Measurements from ENCODE around the gene SIX5. TPM values are rescaled to one million over a fixed set of nuclear protein-coding genes. Genes with fewer than 3 reads are reported as not detected.

Gene SIX5
- total and polyA plus RNA-seq, 12 donors = 15.5 to 29.3 (median 21.3) TPM

DNA sequence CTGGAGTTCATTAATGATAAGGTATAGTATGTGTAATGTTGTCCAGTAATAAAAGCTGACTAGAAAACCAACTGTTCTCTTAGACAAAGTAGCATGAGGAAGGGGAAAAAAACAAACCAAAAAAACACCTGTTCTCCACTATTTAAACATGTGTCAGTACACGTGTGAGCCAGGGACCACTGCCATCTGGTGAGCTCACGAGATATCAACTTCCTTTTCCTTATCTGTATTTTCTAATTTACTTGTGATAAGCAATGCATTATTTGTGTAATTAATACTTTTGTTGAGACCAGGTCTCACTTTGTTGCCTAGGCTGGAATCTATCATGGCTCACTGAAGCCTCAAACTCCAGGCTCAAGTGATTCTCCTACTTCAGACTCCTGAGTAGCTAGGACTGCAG lies 4.3 kb upstream of the SIX5 start:
- Histone ChIP-seq H3K36me3 (peaks cover 0 to 72% (median 29%) of the 10 kb centered on the region in 9 donors), H3K4me1 (peaks cover 4 to 29% (median 7%) of the 10 kb centered on the region in 9 donors), H3K9me3 (no peaks in the 10 kb centered on the region), H3K27me3 (peaks cover 0 to 70% (median 0%) of the 10 kb centered on the region in 7 donors), H3K27ac (peak overlapping the region in 2 of 10 donors; percentile 7 to 39), H3K4me3 (no peak overlapping the region)
- intact Hi-C loops (cut with DNase I) = no loop called here
- 7 to 16% methylated on average over 2 of the region's 2 CpGs for WGBS, 2 donors
- DNase-seq (no peak), ATAC-seq (no peak)
- TF ChIP-seq, protein P1, sequence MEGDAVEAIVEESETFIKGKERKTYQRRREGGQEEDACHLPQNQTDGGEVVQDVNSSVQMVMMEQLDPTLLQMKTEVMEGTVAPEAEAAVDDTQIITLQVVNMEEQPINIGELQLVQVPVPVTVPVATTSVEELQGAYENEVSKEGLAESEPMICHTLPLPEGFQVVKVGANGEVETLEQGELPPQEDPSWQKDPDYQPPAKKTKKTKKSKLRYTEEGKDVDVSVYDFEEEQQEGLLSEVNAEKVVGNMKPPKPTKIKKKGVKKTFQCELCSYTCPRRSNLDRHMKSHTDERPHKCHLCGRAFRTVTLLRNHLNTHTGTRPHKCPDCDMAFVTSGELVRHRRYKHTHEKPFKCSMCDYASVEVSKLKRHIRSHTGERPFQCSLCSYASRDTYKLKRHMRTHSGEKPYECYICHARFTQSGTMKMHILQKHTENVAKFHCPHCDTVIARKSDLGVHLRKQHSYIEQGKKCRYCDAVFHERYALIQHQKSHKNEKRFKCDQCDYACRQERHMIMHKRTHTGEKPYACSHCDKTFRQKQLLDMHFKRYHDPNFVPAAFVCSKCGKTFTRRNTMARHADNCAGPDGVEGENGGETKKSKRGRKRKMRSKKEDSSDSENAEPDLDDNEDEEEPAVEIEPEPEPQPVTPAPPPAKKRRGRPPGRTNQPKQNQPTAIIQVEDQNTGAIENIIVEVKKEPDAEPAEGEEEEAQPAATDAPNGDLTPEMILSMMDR (IDR thresholded peaks at IDR 0.05) = no peak

DNA sequence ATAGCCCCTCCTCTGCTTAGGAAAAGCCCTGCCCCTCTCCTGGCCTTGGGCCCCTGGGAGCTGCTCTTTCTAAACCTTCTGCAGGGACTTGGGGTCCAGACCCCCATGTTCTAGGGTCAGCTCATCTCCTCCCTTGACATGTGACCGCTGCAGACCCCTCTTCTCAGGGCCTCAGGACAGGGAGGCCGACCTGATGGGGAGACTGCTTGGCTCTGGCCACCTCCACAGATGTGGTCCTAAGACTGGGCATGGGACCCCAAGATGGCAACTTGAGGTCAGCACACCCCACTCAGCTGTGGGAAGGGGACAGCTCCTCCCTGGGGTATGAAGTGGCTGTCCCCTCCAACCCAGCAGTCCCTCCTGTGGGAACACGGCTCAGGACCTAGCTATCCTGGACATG lies 3.9 kb upstream of the SIX5 start:
- Histone ChIP-seq H3K27me3 (peaks cover 0 to 70% (median 0%) of the 10 kb centered on the region in 7 donors), H3K9me3 (no peaks in the 10 kb centered on the region), H3K27ac (peak overlapping the region in 3 of 10 donors; percentile 7 to 39 (median 12)), H3K4me1 (peaks cover 4 to 29% (median 8%) of the 10 kb centered on the region in 9 donors), H3K36me3 (peaks cover 0 to 67% (median 24%) of the 10 kb centered on the region in 9 donors), H3K4me3 (no peak overlapping the region)
- 86 to 90% methylated on average over 3 of the region's 3 CpGs for WGBS, 2 donors
- DNase-seq (no peak), ATAC-seq (no peak)
- intact Hi-C loops (cut with DNase I) = no loop called here
- TF ChIP-seq, protein P1 (IDR thresholded peaks at IDR 0.05) = no peak

DNA sequence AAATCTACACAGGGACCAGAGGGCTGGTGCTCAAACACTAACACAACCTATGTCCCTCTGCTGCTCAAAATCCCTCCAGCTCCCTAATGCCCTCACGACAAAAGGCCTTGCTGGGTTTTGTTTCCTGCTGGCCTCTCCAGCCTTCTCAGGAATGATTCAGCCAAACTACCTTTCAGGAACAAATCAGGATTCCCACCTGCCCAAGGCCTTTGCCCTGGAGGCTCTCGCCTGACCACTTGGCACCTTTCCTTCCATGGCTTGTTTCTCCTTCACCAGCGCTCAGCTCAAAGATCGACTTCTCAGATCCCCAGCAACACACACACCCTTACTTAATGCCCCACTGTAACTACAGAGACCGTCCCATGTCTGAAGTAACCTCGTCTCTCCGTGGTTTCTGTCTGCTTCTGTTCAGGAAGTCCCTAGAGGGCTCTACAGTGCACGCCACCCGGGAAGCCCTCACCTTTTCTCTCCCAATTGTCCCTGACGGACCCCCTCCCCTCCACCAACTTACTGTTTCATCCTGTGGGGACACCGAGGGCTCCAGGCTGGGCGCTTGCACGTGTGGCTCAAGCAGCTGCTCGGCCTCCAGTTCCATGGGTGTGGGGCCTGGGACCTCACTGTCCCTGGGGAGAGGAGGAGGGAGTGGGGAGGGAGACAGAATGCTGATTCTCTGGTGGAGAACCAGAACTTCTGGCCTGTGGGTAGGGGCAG lies 3.2 kb upstream of the SIX5 start:
- DNase-seq = no peak
- Histone ChIP-seq H3K27ac (peak overlapping the region in 1 of 10 donors; percentile 12), H3K36me3 (peaks cover 0 to 61% (median 18%) of the 10 kb centered on the region in 9 donors), H3K27me3 (peaks cover 0 to 70% (median 0%) of the 10 kb centered on the region in 7 donors), H3K4me1 (peaks cover 4 to 32% (median 13%) of the 10 kb centered on the region in 9 donors), H3K9me3 (no peaks in the 10 kb centered on the region), H3K4me3 (no peak overlapping the region)
- no peak for ATAC-seq
- intact Hi-C loops (cut with DNase I) = no loop called here
- TF ChIP-seq, protein P1 (IDR thresholded peaks at IDR 0.05) = no peak
- 75 to 76% methylated on average over 14 of the region's 14 CpGs for WGBS, 2 donors

DNA sequence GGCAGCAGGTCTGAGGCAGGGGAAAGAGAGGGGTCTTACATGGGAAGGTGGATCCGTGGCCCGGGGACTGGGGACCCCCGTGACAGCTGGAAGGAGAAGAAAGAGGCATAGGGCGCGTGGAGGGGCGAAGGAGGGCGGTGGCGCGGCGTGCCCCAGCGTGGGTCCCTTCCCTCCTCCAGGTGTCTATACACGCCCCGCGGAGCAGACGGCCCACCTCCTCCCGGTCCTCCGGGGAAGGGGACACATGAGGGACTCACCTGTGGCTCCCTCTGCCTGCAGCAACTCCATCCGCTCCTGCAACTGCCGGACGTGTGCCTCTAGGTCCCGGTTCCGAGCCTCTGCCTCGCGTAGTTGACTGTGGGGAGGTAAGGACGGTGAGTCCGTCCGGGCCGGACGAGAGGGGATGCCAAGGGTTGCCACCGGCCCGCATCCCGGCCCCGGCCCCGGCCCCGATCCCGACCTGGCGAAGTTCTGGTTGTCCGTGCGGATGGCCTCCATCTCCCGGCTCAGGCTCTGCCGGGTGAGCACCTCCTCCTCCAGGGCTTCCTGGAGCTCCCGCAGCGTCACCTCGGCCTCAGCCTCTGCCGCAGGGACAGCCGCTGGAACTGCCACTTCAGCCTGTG lies 2.4 kb upstream of the SIX5 start:
- H3K4me3 ChIP-seq = peak overlapping the region in 6 of 10 donors; percentile 75 to 94 (median 90)
- peaks cover 8 to 41% (median 21%) of the 10 kb centered on the region in 9 donors for H3K4me1 ChIP-seq
- intact Hi-C loops (cut with DNase I) = loop anchor here in 5 of 10 donors (2.0 kb wide), 3 partner anchors 21 to 79 kb away; partner anchors contain the start of genes DMWD (in 1 of the 5) and QPCTL (in 1 of the 5)
- no peak for ATAC-seq
- TF ChIP-seq, protein P1 (IDR thresholded peaks at IDR 0.05) = no peak
- peaks cover 0 to 70% (median 0%) of the 10 kb centered on the region in 7 donors for H3K27me3 ChIP-seq
- no peaks in the 10 kb centered on the region for H3K9me3 ChIP-seq
- DNase-seq = peak in 1 of 2 donors; percentile 31
- peak overlapping the region in 9 of 10 donors; percentile 80 to 100 (median 97) for H3K27ac ChIP-seq
- WGBS, 2 donors = 79 to 86% methylated on average over 42 to 46 of the region's 46 CpGs
- H3K36me3 ChIP-seq = peaks cover 0 to 52% (median 10%) of the 10 kb centered on the region in 9 donors

Data from heart right ventricle (tissue), 16 donors.